ENCODE results near the gene SC5D.

The SC5D gene

GRCh38 chr11:121312483-121312882 lies 19.9 kb downstream of the SC5D start:
- Histone ChIP-seq H3K36me3 (ENCODE audit: insufficient read depth, low read length) (peaks cover 15% of the 10 kb centered on the region), H3K4me1 (ENCODE audit: insufficient read depth, low read length) (0 out of 2 replicates have a peak, but pooled peaks cover 3% of the 10 kb centered on the region), H3K27me3 (ENCODE audit: insufficient read depth, low read length) (no peaks in the 10 kb centered on the region), H3K9ac (ENCODE audit: low read depth, low read length) (no peak overlapping the region), H3K9me3 (ENCODE audit: insufficient read depth, low read depth, low read length) (no peaks in the 10 kb centered on the region), H3K4me3 (ENCODE audit: low read length) (no peak overlapping the region), H3K27ac (ENCODE audit: low read depth, low read length) (no peak overlapping the region)
- 88% methylated on average over 1 of the region's 2 CpGs for WGBS

- Histone ChIP-seq H3K27me3 (ENCODE audit: insufficient read depth, low read length) (no peaks in the 10 kb centered on the region), H3K36me3 (ENCODE audit: insufficient read depth, low read length) (no peaks in the 10 kb centered on the region), H3K4me1 (ENCODE audit: insufficient read depth, low read length) (peaks cover 12% of the 10 kb centered on the region), H3K9ac (ENCODE audit: low read depth, low read length) (no peak overlapping the region), H3K4me3 (ENCODE audit: low read length) (no peak overlapping the region), H3K9me3 (ENCODE audit: insufficient read depth, low read depth, low read length) (no peaks in the 10 kb centered on the region), H3K27ac (ENCODE audit: low read depth, low read length) (no peak overlapping the region)
- 63% methylated on average over 7 of the region's 7 CpGs for WGBS
Observed at GRCh38 chr11:121318848-121319834, 26.6 kb downstream of the SC5D start.

GRCh38 chr11:121321614-121322243 lies 29.2 kb downstream of the SC5D start:
- 40% methylated on average over 6 of the region's 7 CpGs for WGBS
- Histone ChIP-seq H3K9me3 (ENCODE audit: insufficient read depth, low read depth, low read length) (no peaks in the 10 kb centered on the region), H3K27ac (ENCODE audit: low read depth, low read length) (no peak overlapping the region), H3K27me3 (ENCODE audit: insufficient read depth, low read length) (no peaks in the 10 kb centered on the region), H3K4me3 (ENCODE audit: low read length) (no peak overlapping the region), H3K36me3 (ENCODE audit: insufficient read depth, low read length) (no peaks in the 10 kb centered on the region), H3K4me1 (ENCODE audit: insufficient read depth, low read length) (peaks cover 12% of the 10 kb centered on the region), H3K9ac (ENCODE audit: low read depth, low read length) (no peak overlapping the region)

- no peaks in the 10 kb centered on the region for H3K36me3 ChIP-seq (ENCODE audit: insufficient read depth, low read length)
- H3K4me3 ChIP-seq (ENCODE audit: low read length): no peak overlapping the region
- peaks cover 12% of the 10 kb centered on the region for H3K4me1 ChIP-seq (ENCODE audit: insufficient read depth, low read length)
- H3K9me3 ChIP-seq (ENCODE audit: insufficient read depth, low read depth, low read length): no peaks in the 10 kb centered on the region
- 71% methylated on average over 6 of the region's 6 CpGs for WGBS
- H3K27ac ChIP-seq (ENCODE audit: low read depth, low read length): no peak overlapping the region
- H3K9ac ChIP-seq (ENCODE audit: low read depth, low read length): no peak overlapping the region; the same call in 1 of the 2 replicates
- H3K27me3 ChIP-seq (ENCODE audit: insufficient read depth, low read length): no peaks in the 10 kb centered on the region
Observed at GRCh38 chr11:121323046-121323607, 30.6 kb downstream of the SC5D start.

GRCh38 chr11:121326230-121326629 lies 33.7 kb downstream of the SC5D start:
- H3K27ac ChIP-seq (ENCODE audit: low read depth, low read length): no peak overlapping the region
- no peaks in the 10 kb centered on the region for H3K27me3 ChIP-seq (ENCODE audit: insufficient read depth, low read length)
- H3K36me3 ChIP-seq (ENCODE audit: insufficient read depth, low read length): no peaks in the 10 kb centered on the region
- WGBS: 86% methylated on average over 4 of the region's 4 CpGs
- peaks cover 12% of the 10 kb centered on the region for H3K4me1 ChIP-seq (ENCODE audit: insufficient read depth, low read length)
- no peaks in the 10 kb centered on the region for H3K9me3 ChIP-seq (ENCODE audit: insufficient read depth, low read depth, low read length)
- H3K4me3 ChIP-seq (ENCODE audit: low read length): no peak overlapping the region
- no peak overlapping the region for H3K9ac ChIP-seq (ENCODE audit: low read depth, low read length)

- Histone ChIP-seq H3K4me1 (ENCODE audit: insufficient read depth, low read length) (peaks cover 12% of the 10 kb centered on the region), H3K9ac (ENCODE audit: low read depth, low read length) (no peak overlapping the region), H3K27me3 (ENCODE audit: insufficient read depth, low read length) (no peaks in the 10 kb centered on the region), H3K36me3 (ENCODE audit: insufficient read depth, low read length) (no peaks in the 10 kb centered on the region), H3K9me3 (ENCODE audit: insufficient read depth, low read depth, low read length) (no peaks in the 10 kb centered on the region), H3K4me3 (ENCODE audit: low read length) (no peak overlapping the region), H3K27ac (ENCODE audit: low read depth, low read length) (no peak overlapping the region)
- WGBS: 87% methylated on average over 1 of the region's 1 CpG
Observed at GRCh38 chr11:121327553-121327952, 35.0 kb downstream of the SC5D start.

- H3K27ac ChIP-seq (ENCODE audit: low read depth, low read length): no peak overlapping the region
- no peak overlapping the region for H3K4me3 ChIP-seq (ENCODE audit: low read length)
- no peaks in the 10 kb centered on the region for H3K9me3 ChIP-seq (ENCODE audit: insufficient read depth, low read depth, low read length)
- no peaks in the 10 kb centered on the region for H3K36me3 ChIP-seq (ENCODE audit: insufficient read depth, low read length)
- peaks cover 5% of the 10 kb centered on the region for H3K4me1 ChIP-seq (ENCODE audit: insufficient read depth, low read length)
- H3K27me3 ChIP-seq (ENCODE audit: insufficient read depth, low read length): no peaks in the 10 kb centered on the region
- WGBS: 88% methylated on average over 16 of the region's 16 CpGs
- no peak overlapping the region for H3K9ac ChIP-seq (ENCODE audit: low read depth, low read length)
Observed at GRCh38 chr11:121328176-121328966, 35.8 kb downstream of the SC5D start.

GRCh38 chr11:121328967-121329679 lies 36.6 kb downstream of the SC5D start:
- no peaks in the 10 kb centered on the region for H3K4me1 ChIP-seq (ENCODE audit: insufficient read depth, low read length)
- no peaks in the 10 kb centered on the region for H3K36me3 ChIP-seq (ENCODE audit: insufficient read depth, low read length)
- WGBS: 84% methylated on average over 3 of the region's 4 CpGs
- no peaks in the 10 kb centered on the region for H3K9me3 ChIP-seq (ENCODE audit: insufficient read depth, low read depth, low read length)
- H3K27me3 ChIP-seq (ENCODE audit: insufficient read depth, low read length): no peaks in the 10 kb centered on the region
- H3K27ac ChIP-seq (ENCODE audit: low read depth, low read length): no peak overlapping the region
- no peak overlapping the region for H3K9ac ChIP-seq (ENCODE audit: low read depth, low read length)
- no peak overlapping the region for H3K4me3 ChIP-seq (ENCODE audit: low read length)

- 94% methylated on average over 3 of the region's 3 CpGs for whole genome bisulfite sequencing
- Histone ChIP-seq H3K4me1 (ENCODE audit: insufficient read depth, low read length) (no peaks in the 10 kb centered on the region), H3K36me3 (ENCODE audit: insufficient read depth, low read length) (no peaks in the 10 kb centered on the region), H3K27me3 (ENCODE audit: insufficient read depth, low read length) (no peaks in the 10 kb centered on the region), H3K9ac (ENCODE audit: low read depth, low read length) (no peak overlapping the region), H3K27ac (ENCODE audit: low read depth, low read length) (no peak overlapping the region), H3K4me3 (ENCODE audit: low read length) (no peak overlapping the region), H3K9me3 (ENCODE audit: insufficient read depth, low read depth, low read length) (no peaks in the 10 kb centered on the region)
Observed at GRCh38 chr11:121329781-121330395, 37.3 kb downstream of the SC5D start.

Data from HUES64 (cell line).